Measurements from ENCODE around the gene RUVBL2. TPM values are rescaled to one million over a fixed set of nuclear protein-coding genes. Genes with fewer than 3 reads are reported as not detected.

RUVBL2 gene
- total RNA-seq, 1 experiment from 2014 or later: 270 TPM

DNA sequence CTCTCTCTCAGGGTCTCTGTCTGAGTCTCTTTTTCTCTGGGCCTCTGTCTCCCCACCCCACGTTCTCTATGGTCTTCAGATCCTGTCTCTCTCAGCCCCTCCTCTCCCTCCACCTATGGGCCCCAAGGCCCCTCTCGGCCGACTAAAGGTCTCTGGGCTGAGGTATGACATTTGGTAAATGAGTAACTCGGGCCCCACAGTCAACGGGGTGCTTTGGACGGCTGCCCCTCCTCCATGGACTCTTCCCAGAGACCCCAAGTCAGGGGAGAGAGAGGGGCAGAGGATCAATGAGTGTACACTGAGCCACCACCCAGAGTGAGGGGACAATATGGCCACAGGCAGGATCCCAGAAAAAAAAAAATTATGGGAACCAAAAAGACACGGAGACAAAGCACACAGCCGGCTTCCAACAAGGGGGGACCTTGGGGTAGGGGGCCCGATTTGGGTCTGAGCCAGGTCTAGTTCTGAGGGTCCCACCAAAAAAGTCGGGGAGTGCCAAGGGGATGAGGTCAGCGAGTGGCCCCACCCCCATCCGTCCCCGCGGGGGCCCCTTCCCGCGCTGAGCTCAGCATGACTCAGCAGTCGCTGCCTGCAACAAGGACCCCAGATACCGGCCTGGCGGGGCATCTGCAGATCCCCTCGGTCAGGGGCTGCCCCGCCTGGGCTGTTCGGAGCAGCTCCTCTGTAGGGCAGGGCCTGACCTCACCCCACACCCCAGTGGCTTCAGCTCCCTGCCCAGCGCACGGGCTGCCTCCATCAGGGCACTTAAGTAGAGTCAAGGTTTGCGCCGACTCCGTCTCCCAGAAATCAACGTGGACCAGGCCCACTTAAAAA, 30.1 kb upstream of the RUVBL2 start (continued):
- TF ChIP-seq, protein P1, sequence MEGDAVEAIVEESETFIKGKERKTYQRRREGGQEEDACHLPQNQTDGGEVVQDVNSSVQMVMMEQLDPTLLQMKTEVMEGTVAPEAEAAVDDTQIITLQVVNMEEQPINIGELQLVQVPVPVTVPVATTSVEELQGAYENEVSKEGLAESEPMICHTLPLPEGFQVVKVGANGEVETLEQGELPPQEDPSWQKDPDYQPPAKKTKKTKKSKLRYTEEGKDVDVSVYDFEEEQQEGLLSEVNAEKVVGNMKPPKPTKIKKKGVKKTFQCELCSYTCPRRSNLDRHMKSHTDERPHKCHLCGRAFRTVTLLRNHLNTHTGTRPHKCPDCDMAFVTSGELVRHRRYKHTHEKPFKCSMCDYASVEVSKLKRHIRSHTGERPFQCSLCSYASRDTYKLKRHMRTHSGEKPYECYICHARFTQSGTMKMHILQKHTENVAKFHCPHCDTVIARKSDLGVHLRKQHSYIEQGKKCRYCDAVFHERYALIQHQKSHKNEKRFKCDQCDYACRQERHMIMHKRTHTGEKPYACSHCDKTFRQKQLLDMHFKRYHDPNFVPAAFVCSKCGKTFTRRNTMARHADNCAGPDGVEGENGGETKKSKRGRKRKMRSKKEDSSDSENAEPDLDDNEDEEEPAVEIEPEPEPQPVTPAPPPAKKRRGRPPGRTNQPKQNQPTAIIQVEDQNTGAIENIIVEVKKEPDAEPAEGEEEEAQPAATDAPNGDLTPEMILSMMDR (IDR thresholded peaks at IDR 0.05 in 2 of 3, conservative IDR thresholded peaks at IDR 0.05 in 1 of 3; ENCODE audit: borderline replicate concordance in 1 of 3, insufficient read depth in 1 of 3, low read depth in 2 of 3, low read length in 2 of 3): no peak
- TF ChIP-seq SRF (IDR thresholded peaks at IDR 0.05; ENCODE audit: low read depth): no peak
- TF ChIP-seq EZH2 (IDR thresholded peaks at IDR 0.05): no peak
- peak; percentile 59 for TF ChIP-seq POLR2AphosphoS5 (IDR thresholded peaks at IDR 0.05; ENCODE audit: low read depth, low read length)
- peak; percentile 24 for TF ChIP-seq TCF7L2 (IDR thresholded peaks at IDR 0.05; ENCODE audit: borderline replicate concordance, extremely low read depth, insufficient read depth, insufficient read length)
- TF ChIP-seq ELF1 (IDR thresholded peaks at IDR 0.05; ENCODE audit: borderline replicate concordance, low read depth): no peak
- no peak for TF ChIP-seq ZNF274 (IDR thresholded peaks at IDR 0.05; ENCODE audit: low read depth, low read length)
- TF ChIP-seq, protein P2, sequence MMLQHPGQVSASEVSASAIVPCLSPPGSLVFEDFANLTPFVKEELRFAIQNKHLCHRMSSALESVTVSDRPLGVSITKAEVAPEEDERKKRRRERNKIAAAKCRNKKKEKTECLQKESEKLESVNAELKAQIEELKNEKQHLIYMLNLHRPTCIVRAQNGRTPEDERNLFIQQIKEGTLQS (IDR thresholded peaks at IDR 0.05): no peak
- peak; percentile 71; the same call in 1 of the 2 replicates for TF ChIP-seq SP1 (IDR thresholded peaks at IDR 0.05; ENCODE audit: low read depth)
- no peak for TF ChIP-seq EGR1 (IDR thresholded peaks at IDR 0.05; ENCODE audit: low read depth)
- no peak for TF ChIP-seq CEBPB (IDR thresholded peaks at IDR 0.05; ENCODE audit: low read depth)
- no peak for TF ChIP-seq EZH2phosphoT487 (IDR thresholded peaks at IDR 0.05; ENCODE audit: borderline replicate concordance)
- TF ChIP-seq JUND (IDR thresholded peaks at IDR 0.05): peak; percentile 76
- TF ChIP-seq, protein P3, sequence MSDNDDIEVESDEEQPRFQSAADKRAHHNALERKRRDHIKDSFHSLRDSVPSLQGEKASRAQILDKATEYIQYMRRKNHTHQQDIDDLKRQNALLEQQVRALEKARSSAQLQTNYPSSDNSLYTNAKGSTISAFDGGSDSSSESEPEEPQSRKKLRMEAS (IDR thresholded peaks at IDR 0.05): peak; percentile 22; the same call in 1 of the 2 replicates
